ENCODE data around the gene CCDC88B.
"Not testable (repeated sequence)": the region's sequence is repeated elsewhere in the genome, so short reads cannot be mapped to it uniquely, and the experiment has no call there.

CCDC88B gene

GRCh38 chr11:64304316-64305072 lies 35.5 kb upstream of the CCDC88B start:
- DNase-seq = peak; percentile 83 to 97

- peak; percentile 98 to 99 for DNase-seq
These were observed 34.8 kb upstream of the CCDC88B start, which contains the start of gene ESRRA for GRCh38 chr11:64305075-64305690. Gene ESRRA, plus strand, starts transcription at chr11:64305524. Its CDS starts 1,656 bp downstream, at chr11:64307180.

- peak; percentile 42 to 43 for DNase-seq
These were observed 34.1 kb upstream of the CCDC88B start for GRCh38 chr11:64305691-64306562.

GRCh38 chr11:64306563-64306875 lies 33.5 kb upstream of the CCDC88B start:
- DNase-seq = no peak

GRCh38 chr11:64306876-64307622 lies 33.0 kb upstream of the CCDC88B start:
- no peak for DNase-seq

GRCh38 chr11:64307795-64308194 lies 32.2 kb upstream of the CCDC88B start:
- DNase-seq = not testable (repeated sequence)

- DNase-seq = no peak
These were observed 27.1 kb upstream of the CCDC88B start for GRCh38 chr11:64312947-64313346.

GRCh38 chr11:64313491-64314145 lies 26.4 kb upstream of the CCDC88B start:
- DNase-seq = no peak

GRCh38 chr11:64314146-64314804 lies 25.7 kb upstream of the CCDC88B start:
- DNase-seq = no peak

- DNase-seq = no peak
These were observed 25.0 kb upstream of the CCDC88B start for GRCh38 chr11:64314805-64315561.

- not testable (repeated sequence) for DNase-seq
These were observed 24.1 kb upstream of the CCDC88B start for GRCh38 chr11:64315667-64316526.

- DNase-seq = no peak
These were observed 23.2 kb upstream of the CCDC88B start for GRCh38 chr11:64316672-64317324.

- DNase-seq = peak; percentile 90 to 97
These were observed 22.6 kb upstream of the CCDC88B start, which contains the start of gene TRMT112 for GRCh38 chr11:64317325-64317960. Gene TRMT112, minus strand, starts transcription at chr11:64317559. Its CDS starts 33 bp downstream, at chr11:64317526.

GRCh38 chr11:64317961-64318765 lies 21.8 kb upstream of the CCDC88B start, which contains the start of gene PRDX5:
Gene PRDX5, plus strand, starts transcription at chr11:64318121. Its CDS starts 95 bp downstream, at chr11:64318216.
- peak; percentile 97 for DNase-seq

GRCh38 chr11:64318766-64319761 lies 20.9 kb upstream of the CCDC88B start:
- DNase-seq = peak in 1 of 2 donors; percentile 41

- no peak for DNase-seq
These were observed 19.4 kb upstream of the CCDC88B start for GRCh38 chr11:64320556-64320955.

Data from inflammatory macrophage treated with lipopolysaccharide for 1 hour (primary cell).